Measurements from ENCODE around the gene ART3. TPM values are rescaled to one million over a fixed set of nuclear protein-coding genes. Genes with fewer than 3 reads are reported as not detected.
"Not testable (repeated sequence)": the region's sequence is repeated elsewhere in the genome, so short reads cannot be mapped to it uniquely, and the experiment has no call there.

ART3 gene
- polyA plus RNA-seq, 2 of the 4 experiments (the other 2 are of a cell fraction) = not detected

DNA sequence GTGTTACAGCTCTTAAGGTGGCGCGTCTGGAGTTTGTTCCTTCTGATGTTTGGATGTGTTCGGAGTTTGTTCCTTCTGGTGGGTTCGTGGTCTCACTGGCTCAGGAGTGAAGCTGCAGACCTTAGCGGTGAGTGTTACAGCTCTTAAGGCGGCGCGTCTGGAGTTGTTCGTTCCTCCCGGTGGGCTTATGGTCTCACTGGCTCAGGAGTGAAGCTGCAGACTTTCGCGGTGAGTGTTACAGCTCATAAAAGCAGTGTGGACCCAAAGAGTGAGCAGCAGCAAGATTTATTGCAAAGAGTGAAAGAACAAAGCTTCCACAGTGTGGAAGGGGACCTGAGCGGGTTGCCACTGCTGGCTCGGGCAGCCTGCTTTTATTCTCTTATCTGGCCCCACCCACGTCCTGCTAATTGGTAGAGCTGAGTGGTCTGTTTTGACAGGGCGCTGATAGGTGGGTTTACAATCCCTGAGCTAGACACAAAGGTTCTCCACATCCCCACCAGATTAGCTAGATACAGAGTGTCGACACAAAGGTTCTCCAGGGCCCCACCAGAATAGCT lies 24.6 kb upstream of the ART3 start:
- H3K4me3 ChIP-seq; FAIRE-seq; DNase-seq (ENCODE audit: low read depth in 1 of 2, low spot score in 1 of 2); H3K4me1 ChIP-seq; H3K4me2 ChIP-seq; H3K27ac ChIP-seq; H3K9me3 ChIP-seq; ATAC-seq: not testable (repeated sequence)
- POLR2A ChIA-PET = interaction anchor here (0.6 kb wide), 1 partner anchor 899 kb away, joined by 3 read pairs; no protein-coding TSS in a partner anchor
- CTCF ChIA-PET = interaction anchor here (0.5 kb wide), 1 partner anchor 1673 kb away, joined by 3 read pairs; no protein-coding TSS in a partner anchor
- 69% methylated on average over 15 of the region's 17 CpGs for WGBS (ENCODE audit: missing lambda C conversion rate)

DNA sequence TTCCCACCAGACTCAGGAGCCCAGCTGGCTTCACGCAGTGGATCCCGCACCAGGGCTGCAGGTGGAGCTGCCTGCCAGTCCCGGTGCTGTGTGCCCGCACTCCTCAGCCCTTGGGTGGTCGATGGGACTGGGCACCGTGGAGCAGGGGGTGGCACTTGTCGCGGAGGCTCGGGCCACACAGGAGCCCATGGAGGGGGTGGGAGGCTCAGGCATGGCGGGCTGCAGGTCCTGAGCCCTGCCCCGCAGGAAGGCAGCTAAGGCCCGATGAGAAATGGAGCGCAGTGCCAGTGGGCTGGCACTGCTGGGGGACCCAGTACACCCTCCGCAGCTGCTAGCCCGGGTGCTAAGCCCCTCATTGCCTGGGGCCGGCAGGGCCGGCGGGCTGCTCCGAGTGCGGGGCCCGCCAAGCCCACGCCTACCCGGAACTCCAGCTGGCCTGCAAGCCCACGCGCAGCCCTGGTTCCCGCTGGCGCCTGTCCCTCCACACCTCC lies 23.9 kb upstream of the ART3 start:
- H3K4me2 ChIP-seq; ATAC-seq; H3K4me1 ChIP-seq; POLR2A ChIA-PET; H3K9me3 ChIP-seq; FAIRE-seq; H3K4me3 ChIP-seq; DNase-seq (ENCODE audit: low read depth in 1 of 2, low spot score in 1 of 2); H3K27ac ChIP-seq; CTCF ChIA-PET: not testable (repeated sequence)
- 88% methylated on average over 5 of the region's 27 CpGs for WGBS (ENCODE audit: missing lambda C conversion rate)

DNA sequence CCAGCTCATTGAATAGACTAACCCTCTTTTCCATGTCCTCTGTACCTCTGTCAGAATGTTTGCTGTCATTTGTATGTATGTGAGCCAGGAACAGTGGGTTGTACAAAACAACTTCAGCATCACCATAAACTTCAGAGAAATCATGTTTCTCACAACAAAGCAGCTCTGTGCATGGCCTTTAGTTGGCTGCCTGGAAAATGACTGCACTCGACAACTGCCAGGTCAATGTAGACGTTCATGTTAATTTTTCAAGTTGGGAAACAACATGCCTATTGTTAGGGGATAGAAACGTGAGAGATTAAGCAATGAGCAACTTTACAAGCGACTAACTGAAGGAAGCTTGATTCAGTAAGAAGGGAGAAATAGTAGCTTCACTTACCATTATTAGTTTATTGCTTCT lies 20.8 kb upstream of the ART3 start:
- Histone ChIP-seq H3K4me2 (no peak overlapping the region), H3K4me3 (no peak overlapping the region), H3K9me3 (no peaks in the 10 kb centered on the region), H3K27ac (no peak overlapping the region), H3K4me1 (no peaks in the 10 kb centered on the region)
- WGBS (ENCODE audit: missing lambda C conversion rate) = 17% methylated on average over 4 of the region's 4 CpGs
- ChIA-PET POLR2A (interaction anchor here (0.7 kb wide), 1 partner anchor 997 kb away, joined by 3 read pairs; no protein-coding TSS in a partner anchor), CTCF (interaction anchor here (1.4 to 2.8 kb wide), 3 partner anchors 13 to 138 kb away, joined by 3 to 10 read pairs (median 3); no protein-coding TSS in a partner anchor)
- no peak for DNase-seq (ENCODE audit: low read depth in 1 of 2, low spot score in 1 of 2)
- TF ChIP-seq RNF2 (IDR thresholded peaks at IDR 0.05; ENCODE audit: borderline replicate concordance, low read depth) (no peak), JUNB (IDR thresholded peaks at IDR 0.05) (no peak), JUN (IDR thresholded peaks at IDR 0.05) (no peak), KDM1A (IDR thresholded peaks at IDR 0.05; ENCODE audit: low read depth) (no peak), EHMT2 (IDR thresholded peaks at IDR 0.05; ENCODE audit: low read depth) (no peak), FOXS1 (CRISPR knock-in tag; IDR thresholded peaks at IDR 0.05) (no peak), NR3C1 (IDR thresholded peaks at IDR 0.05) (no peak), CEBPB (IDR thresholded peaks at IDR 0.05) (no peak), POLR2AphosphoS2 (conservative IDR thresholded peaks at IDR 0.05; ENCODE audit: low read length) (no peak), HOXB5 (CRISPR knock-in tag; IDR thresholded peaks at IDR 0.05) (no peak), HEYL (CRISPR knock-in tag; IDR thresholded peaks at IDR 0.05) (no peak), RFX5 (IDR thresholded peaks at IDR 0.05) (no peak), KDM5A (IDR thresholded peaks at IDR 0.05) (no peak), CHD4 (IDR thresholded peaks at IDR 0.05; ENCODE audit: borderline replicate concordance) (no peak), BHLHE40 (IDR thresholded peaks at IDR 0.05; ENCODE audit: low read depth, low read length) (no peak), RCOR1 (IDR thresholded peaks at IDR 0.05; ENCODE audit: low read depth, low read length) (no peak)
- TF ChIP-seq, protein P1, sequence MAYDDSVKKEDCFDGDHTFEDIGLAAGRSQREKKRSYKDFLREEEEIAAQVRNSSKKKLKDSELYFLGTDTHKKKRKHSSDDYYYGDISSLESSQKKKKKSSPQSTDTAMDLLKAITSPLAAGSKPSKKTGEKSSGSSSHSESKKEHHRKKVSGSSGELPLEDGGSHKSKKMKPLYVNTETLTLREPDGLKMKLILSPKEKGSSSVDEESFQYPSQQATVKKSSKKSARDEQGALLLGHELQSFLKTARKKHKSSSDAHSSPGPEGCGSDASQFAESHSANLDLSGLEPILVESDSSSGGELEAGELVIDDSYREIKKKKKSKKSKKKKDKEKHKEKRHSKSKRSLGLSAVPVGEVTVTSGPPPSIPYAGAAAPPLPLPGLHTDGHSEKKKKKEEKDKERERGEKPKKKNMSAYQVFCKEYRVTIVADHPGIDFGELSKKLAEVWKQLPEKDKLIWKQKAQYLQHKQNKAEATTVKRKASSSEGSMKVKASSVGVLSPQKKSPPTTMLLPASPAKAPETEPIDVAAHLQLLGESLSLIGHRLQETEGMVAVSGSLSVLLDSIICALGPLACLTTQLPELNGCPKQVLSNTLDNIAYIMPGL (CRISPR knock-in tag; IDR thresholded peaks at IDR 0.05; ENCODE audit: borderline replicate concordance) = no peak
- TF ChIP-seq, protein P2, sequence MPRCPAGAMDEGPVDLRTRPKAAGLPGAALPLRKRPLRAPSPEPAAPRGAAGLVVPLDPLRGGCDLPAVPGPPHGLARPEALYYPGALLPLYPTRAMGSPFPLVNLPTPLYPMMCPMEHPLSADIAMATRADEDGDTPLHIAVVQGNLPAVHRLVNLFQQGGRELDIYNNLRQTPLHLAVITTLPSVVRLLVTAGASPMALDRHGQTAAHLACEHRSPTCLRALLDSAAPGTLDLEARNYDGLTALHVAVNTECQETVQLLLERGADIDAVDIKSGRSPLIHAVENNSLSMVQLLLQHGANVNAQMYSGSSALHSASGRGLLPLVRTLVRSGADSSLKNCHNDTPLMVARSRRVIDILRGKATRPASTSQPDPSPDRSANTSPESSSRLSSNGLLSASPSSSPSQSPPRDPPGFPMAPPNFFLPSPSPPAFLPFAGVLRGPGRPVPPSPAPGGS (IDR thresholded peaks at IDR 0.05) = no peak
- no peak for ATAC-seq
- no peak for FAIRE-seq
